Activated gamma-delta T cell treated with Interleukin-2 at 50 U/mL for 16 hours (primary cell): Measurements from ENCODE around the gene CPA3.

Experiments
- DNase-seq: peaks from one replicate; pipeline ENCODE4 v3.0.0-alpha.2; 2020

The CPA3 gene, protein sequence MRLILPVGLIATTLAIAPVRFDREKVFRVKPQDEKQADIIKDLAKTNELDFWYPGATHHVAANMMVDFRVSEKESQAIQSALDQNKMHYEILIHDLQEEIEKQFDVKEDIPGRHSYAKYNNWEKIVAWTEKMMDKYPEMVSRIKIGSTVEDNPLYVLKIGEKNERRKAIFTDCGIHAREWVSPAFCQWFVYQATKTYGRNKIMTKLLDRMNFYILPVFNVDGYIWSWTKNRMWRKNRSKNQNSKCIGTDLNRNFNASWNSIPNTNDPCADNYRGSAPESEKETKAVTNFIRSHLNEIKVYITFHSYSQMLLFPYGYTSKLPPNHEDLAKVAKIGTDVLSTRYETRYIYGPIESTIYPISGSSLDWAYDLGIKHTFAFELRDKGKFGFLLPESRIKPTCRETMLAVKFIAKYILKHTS

DNA sequence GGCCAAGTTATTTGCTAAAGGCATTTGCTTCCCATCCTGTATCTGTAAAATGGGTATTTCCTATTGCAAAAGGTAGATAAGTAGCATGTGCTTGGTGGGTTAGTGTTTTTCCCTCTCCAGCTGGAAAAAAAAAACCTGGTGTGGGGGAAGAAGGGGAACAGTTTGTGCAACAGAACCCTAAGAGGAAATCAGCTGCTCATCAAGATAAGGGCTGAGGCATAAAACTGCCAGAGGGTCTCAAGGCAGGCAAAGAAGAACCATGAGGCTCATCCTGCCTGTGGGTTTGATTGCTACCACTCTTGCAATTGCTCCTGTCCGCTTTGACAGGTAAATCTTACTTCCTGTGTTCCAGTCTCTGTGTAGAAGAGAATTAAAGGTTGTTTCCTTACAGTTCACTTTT lies at the start of gene CPA3:
TSS of gene CPA3 (plus strand) at position 248 of the 400 bp plus-strand sequence. CDS start at position 260, 12 bp downstream.
- no peak for DNase-seq

DNA sequence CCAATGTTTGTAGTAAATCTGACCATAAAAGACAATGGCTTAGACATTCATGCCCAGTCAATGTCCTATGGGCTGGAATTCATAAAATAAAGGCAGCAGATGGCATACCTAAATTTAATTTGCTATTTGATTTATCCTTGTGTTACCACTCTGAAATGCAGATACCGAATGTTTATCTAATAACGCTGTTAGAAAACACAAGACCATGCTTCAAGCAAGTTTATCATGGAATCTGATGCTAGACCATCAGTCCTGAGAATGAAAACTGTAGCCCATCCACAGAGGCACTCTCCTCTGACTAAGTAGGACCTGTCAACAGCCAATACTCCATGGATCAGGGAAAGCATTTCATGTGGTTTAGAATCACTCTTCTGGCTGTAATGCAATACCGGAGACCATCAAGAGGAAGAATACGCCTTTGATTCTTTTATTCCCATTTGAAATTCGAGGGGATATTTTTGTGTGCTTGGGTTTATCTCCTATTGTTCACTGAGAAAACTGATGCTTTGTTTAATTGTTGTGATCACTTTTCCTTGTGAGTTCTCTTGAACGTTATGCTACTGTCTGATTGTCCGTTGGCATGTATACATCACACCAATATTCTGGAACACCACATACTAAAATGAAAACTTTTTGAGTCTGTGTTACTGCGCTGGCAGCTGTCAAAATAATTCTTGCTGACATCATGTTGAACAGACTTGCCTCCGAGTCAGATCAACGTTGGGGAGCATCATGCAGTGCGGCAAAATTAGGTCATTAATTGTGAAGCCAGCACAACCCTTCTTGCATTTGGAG lies 49.6 kb upstream of the CPA3 start:
- no peak for DNase-seq

DNA sequence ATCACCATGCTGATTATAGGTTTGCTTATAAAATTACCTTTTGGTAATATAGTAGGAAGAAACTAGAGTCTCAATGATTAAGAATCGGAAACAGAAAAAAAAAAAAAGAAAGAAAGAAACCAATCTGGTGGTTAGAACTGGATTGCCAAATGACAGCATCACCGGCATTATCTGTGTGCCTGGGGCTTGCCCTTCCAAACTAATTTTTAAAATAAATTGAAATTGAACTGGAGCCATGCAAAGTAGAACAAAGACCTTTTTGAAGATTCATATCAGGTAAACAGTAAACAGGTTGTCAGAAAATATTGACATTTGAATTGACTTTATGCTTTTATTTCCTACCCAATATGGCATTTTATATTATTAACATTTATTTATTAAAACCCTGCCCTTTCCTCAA lies 48.7 kb upstream of the CPA3 start:
- no peak for DNase-seq

DNA sequence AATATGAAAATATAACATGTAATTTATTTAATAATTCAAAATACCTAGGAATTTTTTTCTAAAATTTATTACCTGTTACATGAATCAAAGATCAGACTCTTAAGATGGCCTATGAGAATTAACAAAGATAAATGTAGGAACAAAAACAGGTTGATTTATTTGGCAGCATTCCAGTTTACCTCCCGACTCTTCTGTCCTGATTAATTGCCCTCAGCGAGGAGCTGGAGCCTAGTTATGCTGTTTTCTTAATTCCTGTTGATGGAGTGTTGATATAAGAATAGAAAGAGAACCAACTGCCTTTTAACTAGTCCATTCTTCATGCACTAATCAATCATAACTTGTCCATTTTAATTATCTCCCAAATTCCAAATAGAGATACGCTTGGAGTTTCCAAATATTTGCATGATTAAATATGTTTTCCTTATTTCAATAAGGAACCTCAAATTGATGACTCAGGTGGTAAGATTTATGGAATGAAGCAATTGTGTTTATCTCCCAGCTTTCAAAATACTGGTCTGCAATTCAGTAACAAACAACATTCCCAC lies 48.0 kb upstream of the CPA3 start:
- no peak for DNase-seq

DNA sequence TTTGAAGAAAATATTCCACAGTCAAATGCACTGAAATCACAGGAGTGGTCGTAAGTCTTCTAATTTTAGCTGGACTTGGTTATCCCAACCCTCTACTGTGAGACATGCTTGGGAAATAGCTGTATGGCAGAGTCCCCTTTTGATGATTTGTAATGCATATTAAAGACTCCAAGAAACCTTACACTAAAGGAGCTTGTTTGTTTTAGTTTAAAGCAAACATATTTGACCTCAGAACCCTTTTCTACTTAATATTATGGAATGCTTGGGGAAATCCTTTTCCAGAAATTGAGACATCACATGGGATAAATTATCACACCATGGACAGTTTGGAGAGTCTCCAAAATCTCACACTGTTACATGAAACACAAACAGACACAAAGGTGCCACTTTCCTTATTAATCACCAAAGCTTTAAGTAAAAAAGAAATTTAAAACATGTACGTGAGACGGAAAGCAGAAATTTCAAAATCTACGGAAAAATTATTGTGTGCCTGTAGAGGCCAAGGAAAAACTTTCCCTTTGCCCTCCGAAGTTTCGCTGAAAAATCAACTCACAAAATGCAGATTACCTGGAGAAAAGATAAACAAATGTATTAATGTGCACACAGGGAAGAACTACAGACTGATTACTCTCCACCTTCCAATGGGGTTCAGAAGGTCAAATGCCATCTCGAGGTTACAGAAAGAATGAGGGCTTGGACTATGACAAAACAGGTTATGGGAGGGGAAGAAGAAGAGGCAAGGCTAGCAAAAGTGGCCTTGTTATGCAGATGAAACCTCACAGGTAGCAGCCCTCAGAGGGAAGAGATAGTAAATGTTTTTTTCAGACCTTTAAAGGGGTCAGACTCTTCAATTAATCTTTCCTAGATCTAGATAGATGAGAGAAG lies 44.5 kb upstream of the CPA3 start:
- no peak for DNase-seq

DNA sequence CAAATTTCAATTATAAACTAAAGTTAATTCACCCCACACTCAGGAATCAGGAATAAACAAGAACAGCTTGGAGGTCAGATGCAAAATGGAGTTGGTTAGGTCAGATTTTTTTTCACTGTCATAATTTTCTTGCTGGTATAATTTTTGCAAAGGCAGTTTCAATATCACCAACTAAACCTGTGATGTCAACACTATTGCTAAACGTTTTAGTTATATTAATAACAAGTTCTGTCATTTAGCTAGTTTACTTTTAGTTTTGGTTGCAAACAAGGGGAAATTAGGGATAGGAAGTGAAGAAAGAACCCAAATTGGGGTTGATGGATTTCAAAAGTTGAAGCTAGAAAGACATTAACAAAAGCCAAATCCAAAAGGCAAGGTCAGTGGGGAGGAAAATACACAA lies 42.1 kb upstream of the CPA3 start:
- no peak for DNase-seq

DNA sequence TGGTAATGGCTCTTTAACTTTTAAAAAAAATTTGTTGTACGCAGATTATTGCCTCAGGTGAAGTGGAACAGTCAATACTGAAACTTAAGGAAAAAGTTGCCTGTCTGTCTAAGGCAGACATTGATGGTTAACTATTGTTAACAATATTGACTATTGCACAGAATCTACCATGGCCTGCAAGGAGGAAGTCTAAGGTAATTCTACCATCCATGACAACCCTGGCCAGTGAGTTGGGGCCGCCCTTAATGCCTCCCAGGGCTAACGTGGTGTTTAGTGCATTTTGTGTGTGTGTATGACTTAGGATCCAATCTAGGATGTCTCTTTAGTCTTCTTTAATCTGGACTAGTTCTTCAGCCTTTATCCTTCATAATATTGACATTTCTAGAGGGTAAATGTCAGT lies 39.6 kb upstream of the CPA3 start:
- DNase-seq: no peak

DNA sequence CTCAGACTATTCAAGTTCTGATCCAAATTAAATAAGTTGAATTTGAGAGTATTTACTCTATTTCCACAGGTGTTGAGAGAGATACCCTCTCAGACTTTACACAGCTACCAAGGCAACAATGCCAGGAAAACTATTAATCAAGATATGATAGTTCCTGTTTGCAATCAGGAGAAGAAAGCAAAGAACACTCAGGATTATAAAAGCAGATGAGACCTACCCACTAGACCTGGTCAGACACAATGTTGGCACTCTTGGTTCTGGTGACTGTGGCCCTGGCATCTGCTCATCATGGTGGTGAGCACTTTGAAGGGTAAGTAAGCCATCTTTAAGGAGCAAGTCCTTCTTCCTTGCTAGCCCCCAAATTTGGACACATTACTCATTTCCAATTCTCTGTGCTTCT lies 37.5 kb upstream of the CPA3 start, which contains the start of gene CPB1:
TSS of gene CPB1 (plus strand) at position 227 of the 400 bp plus-strand sequence. CDS start at position 240, 13 bp downstream.
- no peak for DNase-seq

DNA sequence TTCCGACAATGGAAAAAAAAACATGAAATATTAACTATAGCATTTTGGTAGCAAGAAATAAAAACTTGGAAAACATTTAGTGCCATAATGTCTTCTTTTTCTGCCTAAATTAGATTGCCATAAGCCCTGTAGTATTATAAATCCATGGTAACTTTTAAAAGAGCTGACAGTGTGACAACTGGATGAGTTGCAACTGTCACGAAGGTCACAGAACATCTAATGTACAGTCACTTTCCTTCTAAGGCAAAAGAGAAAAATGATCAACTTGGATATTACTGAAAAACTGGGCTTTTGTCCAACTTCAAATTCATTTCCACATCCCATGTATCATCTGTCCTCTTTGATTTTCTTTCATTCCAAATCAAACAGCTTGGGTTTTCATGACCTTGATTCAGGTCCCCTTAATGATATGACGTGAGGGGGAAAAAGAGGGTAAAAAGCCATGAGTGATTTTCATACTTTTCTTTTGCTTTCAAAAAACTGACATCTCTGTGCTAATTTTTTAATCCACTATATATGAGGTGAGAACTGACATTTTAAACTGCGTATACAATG lies 36.9 kb upstream of the CPA3 start:
- no peak for DNase-seq

DNA sequence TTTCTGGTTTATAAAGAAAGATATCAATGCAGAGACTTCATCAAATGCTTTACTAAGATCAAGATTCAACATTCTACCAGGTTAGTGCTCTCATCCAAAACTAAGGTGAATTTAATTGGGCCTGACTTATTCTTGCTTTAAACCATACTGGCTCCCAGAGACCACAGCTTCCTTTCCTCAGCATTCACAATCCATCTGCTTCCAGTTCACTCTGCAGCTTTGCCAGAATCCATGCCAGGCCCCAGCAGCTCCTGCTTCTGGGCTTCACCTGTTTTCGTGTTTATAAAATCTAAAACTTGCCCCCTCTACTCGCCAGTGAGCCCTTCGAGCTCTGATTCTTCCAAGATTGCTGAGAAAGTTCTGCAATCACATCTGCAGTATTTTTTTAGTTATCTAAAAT lies 35.2 kb upstream of the CPA3 start:
- DNase-seq: no peak

DNA sequence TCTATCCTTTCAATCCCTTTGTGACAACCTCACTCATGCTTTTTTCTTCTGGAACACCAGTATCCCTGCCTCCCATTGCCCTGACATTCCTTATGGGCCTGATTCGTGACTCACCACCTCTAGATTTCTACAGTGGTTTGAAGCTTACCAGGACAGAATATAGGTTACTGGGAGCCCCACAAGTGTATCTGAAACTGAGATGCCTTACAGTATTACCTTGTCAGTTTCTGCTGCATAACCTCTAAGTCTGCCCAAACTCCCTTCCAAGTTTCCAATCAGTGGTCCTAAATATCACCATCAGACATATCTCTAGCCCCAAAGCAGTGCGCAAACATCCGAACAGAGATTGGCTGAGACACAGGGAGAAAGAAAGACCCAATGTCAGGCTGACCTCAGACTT lies 31.9 kb upstream of the CPA3 start:
- no peak for DNase-seq

DNA sequence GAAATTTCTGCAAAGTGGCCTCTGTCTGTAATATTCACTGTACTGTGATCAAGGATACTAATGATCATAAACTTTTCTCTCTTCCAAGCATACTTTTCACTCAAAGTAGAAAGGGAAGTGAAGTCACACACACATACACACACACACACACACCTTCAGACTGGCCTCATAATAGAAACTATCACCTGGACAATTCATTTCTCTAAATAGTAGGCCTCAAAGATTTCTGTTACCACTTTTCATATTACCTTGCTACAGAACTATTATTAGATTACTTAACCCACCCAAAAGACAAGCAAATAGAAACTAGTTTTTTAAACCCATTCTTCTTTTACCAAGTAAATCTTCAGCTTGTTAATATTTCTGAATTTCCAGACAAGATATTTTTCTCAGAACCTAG lies 25.3 kb upstream of the CPA3 start:
- DNase-seq: no peak

DNA sequence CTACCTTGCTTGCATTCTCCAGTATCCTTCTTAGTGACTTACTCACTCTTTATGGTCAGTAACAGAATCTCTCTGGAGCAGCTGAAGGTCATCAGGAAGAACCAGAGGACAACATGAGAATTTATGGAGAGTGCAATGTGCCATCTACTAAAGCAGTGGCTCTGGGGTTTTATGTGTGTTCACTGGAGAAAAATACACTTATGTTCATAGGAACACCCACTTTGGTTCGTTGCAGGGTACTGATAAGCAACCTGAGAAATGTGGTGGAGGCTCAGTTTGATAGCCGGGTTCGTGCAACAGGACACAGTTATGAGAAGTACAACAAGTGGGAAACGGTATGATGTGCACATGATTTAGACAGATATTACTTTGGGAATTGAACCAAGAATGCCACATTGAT lies 24.6 kb upstream of the CPA3 start:
- no peak for DNase-seq

DNA sequence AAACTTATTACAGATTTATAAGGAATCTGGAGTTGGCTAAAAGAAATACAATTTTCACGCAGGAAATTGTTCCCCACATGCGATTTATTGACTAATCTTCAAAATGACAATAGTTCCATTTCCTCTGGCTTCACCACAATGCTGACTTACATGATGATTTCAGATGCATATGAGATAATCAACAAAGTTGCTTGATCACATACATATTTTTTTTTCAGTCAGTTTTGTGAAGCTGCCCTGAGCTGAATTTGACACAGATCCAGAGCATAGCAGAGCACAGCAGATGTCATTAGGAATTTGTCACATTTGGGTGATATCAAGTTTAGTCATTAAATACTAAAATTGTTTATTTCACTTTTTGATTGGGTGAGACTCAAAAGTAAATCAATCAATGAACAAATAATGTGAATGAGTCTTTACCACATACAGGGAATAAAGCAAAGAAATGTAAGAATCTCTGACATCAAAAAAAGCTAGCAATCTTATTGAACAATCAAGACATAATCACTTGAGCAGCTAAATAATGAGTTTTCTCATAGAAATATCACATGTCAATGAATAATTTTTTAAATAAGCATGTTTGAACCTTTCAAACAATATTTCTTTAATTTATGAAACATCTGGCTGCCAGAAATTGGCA lies 19.2 kb upstream of the CPA3 start:
- DNase-seq: no peak

DNA sequence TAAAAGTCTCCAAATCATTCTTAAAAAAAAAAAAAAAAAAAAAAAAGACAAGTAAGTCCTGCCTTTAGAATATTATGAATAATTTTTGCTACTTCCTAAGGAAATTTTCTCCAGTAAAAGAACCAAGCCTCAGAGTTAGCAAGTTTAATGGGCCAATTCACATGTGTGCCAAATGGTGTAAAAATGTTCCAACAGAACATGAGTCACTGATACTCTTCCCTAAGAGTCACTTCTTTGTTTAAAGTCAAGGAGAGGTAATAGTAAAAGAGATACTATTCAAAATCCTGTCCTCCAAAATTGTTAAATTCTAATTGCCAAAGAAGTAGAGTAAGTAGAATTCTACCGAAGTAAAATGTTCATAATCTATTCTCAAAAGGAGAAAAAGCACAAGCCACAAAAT lies 17.7 kb upstream of the CPA3 start:
- DNase-seq: no peak

DNA sequence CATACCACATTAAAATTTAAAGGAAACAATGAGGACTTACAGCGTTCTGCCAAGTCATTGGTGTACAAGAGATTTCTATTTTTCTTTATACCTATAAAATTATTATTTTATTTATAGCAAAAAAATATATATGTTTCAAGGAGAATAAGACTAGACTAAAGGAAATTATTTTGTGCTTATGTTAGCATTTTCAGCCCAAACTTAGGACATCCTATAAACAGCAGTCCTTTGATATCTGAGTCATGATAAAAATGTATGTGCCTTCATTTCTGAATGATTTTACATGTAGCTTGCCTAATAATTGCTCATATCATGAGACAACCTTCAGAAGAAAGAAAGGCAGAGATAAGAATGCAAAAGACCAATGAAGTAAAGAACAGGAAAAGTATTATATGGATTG lies 16.7 kb upstream of the CPA3 start:
- DNase-seq: no peak

DNA sequence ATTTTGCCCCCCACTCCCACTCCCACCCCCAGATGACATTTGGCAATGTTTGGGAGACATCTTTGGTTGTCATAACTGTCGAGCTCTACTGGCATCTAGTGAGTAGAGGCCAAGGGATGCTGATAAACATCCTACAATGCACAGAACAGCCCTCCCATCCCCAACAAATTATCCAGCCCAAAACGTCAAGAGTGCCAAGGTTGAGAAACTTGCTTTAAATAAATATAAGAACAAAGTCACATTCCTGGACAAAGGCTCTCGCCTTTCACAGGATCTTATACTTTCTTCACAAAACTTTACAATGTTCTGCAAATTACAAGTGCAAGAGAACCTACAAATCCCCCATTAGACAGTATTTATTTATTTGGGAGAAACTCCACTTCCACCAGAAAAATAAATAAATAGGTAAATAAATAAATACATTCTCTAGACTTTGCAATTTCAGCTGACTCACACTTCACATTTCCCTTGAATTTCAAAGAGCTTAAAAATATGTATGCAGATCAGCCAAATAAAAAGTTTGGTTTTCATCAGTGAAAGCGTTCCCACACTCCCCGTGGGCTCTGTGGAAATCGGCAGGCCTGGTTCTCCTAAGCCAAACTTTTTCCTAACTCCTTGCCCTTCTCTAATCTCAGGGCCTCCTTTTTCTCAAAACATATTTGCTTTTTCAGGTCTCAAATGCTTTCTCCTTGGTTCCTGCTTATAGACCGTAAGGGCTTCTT lies 12.7 kb upstream of the CPA3 start:
- no peak for DNase-seq

DNA sequence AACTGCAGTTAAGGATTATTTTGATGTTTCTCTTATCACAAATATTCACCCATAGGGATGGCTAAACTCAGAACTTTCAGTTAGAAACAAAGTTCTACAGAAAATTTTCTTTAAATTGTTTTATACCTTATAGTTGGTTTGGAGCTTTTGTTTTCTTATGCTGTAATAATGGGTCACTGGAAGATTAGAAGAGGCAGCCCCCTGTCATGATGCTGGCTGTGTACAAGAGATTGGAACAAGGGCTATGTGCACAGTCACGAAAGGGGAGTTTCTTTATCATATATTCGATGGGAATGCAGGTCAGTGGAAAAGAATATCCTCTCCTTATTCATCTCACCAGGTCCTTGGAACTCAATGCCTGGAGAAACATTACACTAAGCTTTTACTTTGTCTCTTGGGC lies 12.0 kb upstream of the CPA3 start:
- DNase-seq: no peak

DNA sequence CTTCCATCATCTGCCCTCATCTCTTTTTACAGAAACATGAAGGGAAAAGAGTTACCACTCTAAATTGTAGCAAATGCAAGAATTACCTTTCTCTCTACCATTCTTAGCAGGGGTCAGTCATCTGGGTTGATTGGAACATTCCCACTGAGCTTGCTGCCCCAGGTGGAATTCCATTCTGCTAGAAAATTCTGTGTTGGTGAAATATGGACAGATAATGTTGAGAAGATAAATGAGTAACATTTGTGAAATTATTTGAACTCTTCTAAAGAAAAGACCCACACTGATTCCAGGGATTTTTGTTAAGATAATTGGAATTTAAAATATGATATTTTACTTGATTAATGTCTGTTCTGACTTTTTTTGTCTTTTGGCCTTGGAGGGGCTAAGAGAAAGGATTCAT lies 11.0 kb upstream of the CPA3 start:
- DNase-seq: no peak

DNA sequence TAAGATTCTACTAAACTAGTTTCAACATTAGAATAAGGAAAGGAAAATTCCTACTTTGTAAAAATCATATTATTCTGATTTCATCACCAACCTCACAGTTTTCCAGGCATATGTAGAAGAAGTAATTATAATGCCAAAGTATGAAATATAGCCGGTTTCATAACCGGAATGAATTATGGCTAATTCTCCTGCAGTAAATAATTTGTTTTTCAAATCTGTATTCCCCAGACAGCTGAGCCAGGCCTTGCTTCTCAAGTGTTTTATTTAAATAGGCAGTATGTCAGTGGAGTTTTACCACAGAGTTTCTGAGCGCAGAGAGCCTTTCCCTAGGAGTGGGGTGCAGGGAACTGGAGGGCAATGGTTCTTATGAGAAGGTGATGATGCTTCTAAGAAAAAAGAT lies 8.7 kb upstream of the CPA3 start:
- no peak for DNase-seq

DNA sequence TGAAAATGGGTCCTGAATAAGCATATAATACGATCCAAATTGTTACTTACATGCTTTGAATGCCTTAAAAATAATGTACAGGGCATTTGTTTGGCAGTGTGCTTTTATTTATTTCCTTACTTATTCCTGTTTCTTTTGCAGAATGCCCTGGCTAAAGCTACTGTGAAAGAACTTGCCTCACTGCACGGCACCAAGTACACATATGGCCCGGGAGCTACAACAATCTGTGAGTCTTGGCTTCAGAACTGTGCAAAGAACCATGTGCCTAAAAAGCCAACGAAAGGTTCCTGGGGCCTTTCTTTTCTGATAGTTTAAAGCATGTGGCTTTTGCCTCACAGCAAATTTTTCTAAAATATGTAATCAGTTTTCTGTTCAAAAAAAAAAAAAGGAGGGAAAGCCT lies 7.8 kb upstream of the CPA3 start:
- DNase-seq: no peak
